CD14-positive monocyte (primary cell): ENCODE measurements around the gene HOXB8. TPM values are rescaled to one million over a fixed set of nuclear protein-coding genes. Genes with fewer than 3 reads are reported as not detected.

Source experiments
- DNase-seq, 3 donors: peaks; one replicate each; pipeline ENCODE4 v3.0.0-alpha.2; 2011 to 2022
- H2AFZ ChIP-seq: 2 replicates; pipeline ENCODE4 v1.6.0; 2012; ENCODE audit warnings: mild to moderate bottlenecking, low read depth, low read length, inconsistent platforms; ENCODE audit not compliant: insufficient read depth, poor library complexity, severe bottlenecking
- H3K27ac ChIP-seq, 2 donors: 1 replicate in 1 of 2; 2 replicates in 1 of 2; pipeline ENCODE4 v1.5.1; 2012 to 2013; ENCODE audit warnings: low read length in 2 of 2, control low read depth in 1 of 2, inconsistent platforms in 1 of 2, low read depth in 1 of 2, mild to moderate bottlenecking in 1 of 2
- H3K27me3 ChIP-seq, 2 donors: one replicate each; pipeline versions ENCODE4 v1.6.0 to v1.6.1; 2011 to 2013; ENCODE audit warnings: low read length in 2 of 2; ENCODE audit not compliant: control insufficient read depth in 2 of 2, insufficient read depth in 2 of 2
- H3K36me3 ChIP-seq, 2 donors: replicated peaks in 1 of 2; 1 replicate in 1 of 2; 2 replicates in 1 of 2; pipeline versions ENCODE4 v1.5.1 to v1.6.1; 2012 to 2013; ENCODE audit warnings: low read length in 2 of 2, control low read depth in 1 of 2, inconsistent platforms in 1 of 2, mild to moderate bottlenecking in 1 of 2; ENCODE audit not compliant: insufficient read depth in 2 of 2, control insufficient read depth in 1 of 2
- H3K4me1 ChIP-seq, 2 donors: 1 replicate in 1 of 2; 2 replicates in 1 of 2; pipeline versions ENCODE4 v1.5.1 to v1.6.1; 2012 to 2013; ENCODE audit warnings: low read length in 2 of 2, control low read depth in 1 of 2, inconsistent platforms in 1 of 2, mild to moderate bottlenecking in 1 of 2, moderate library complexity in 1 of 2; ENCODE audit not compliant: insufficient read depth in 2 of 2, control insufficient read depth in 1 of 2
- H3K4me2 ChIP-seq: replicated peaks from 2 replicates; pipeline ENCODE3; 2012; ENCODE audit warnings: low read length, moderate library complexity, mild to moderate bottlenecking; ENCODE audit not compliant: poor library complexity, severe bottlenecking; ENCODE audit errors: extremely low read depth
- H3K4me3 ChIP-seq, 3 experiments: fragments of 200-600 bp in 1 of 3; sonication (generic) in 1 of 3; replicated peaks in 1 of 3; 1 replicate in 2 of 3; 2 replicates in 1 of 3; pipeline ENCODE4 v1.5.1; 2011 to 2013; ENCODE audit warnings: low read length in 3 of 3, mild to moderate bottlenecking in 3 of 3, control low read depth in 2 of 3, low read depth in 2 of 3, inconsistent platforms in 1 of 3, moderate library complexity in 1 of 3
- H3K79me2 ChIP-seq: 2 replicates; pipeline ENCODE4 v1.6.0; 2012; ENCODE audit warnings: mild to moderate bottlenecking, control low read depth, inconsistent platforms, low read length, moderate library complexity; ENCODE audit not compliant: insufficient read depth
- H3K9ac ChIP-seq: 2 replicates; pipeline ENCODE4 v1.6.0; 2017; ENCODE audit warnings: low read length, mild to moderate bottlenecking; ENCODE audit not compliant: insufficient read depth, poor library complexity, severe bottlenecking
- H3K9me3 ChIP-seq, 2 donors: replicated peaks in 1 of 2; 1 replicate in 1 of 2; 2 replicates in 1 of 2; pipeline versions ENCODE4 v1.5.1 to v1.6.1; 2012 to 2013; ENCODE audit warnings: low read length in 2 of 2, control low read depth in 1 of 2; ENCODE audit not compliant: control insufficient read depth in 1 of 2, insufficient read depth in 1 of 2
- H4K20me1 ChIP-seq: 2 replicates; pipeline ENCODE4 v1.6.0; 2012; ENCODE audit warnings: mild to moderate bottlenecking, low read length, control low read depth, moderate library complexity; ENCODE audit not compliant: insufficient read depth
- H3K27ac Mint-ChIP-seq, 7 donors: one replicate each; pipeline ENCODE4 v1.8.0; 2020; ENCODE audit warnings: mild to moderate bottlenecking in 7 of 7, mixed read lengths in 7 of 7, moderate library complexity in 6 of 7, inconsistent platforms in 2 of 7
- H3K27me3 Mint-ChIP-seq, 3 donors: one replicate each; pipeline ENCODE4 v1.8.0; 2021 to 2022; ENCODE audit warnings: low read depth in 3 of 3, mild to moderate bottlenecking in 3 of 3, mixed read lengths in 3 of 3, moderate library complexity in 3 of 3, inconsistent platforms in 1 of 3
- H3K36me3 Mint-ChIP-seq, 2 donors: one replicate each; pipeline ENCODE4 v1.8.0; 2020; ENCODE audit warnings: mixed read lengths in 2 of 2, inconsistent platforms in 1 of 2, mild to moderate bottlenecking in 1 of 2
- H3K4me1 Mint-ChIP-seq: one replicate; pipeline ENCODE4 v1.8.0; 2020; ENCODE audit warnings: mild to moderate bottlenecking, mixed read lengths
- H3K4me3 Mint-ChIP-seq, 2 donors: one replicate each; pipeline ENCODE4 v1.8.0; 2020; ENCODE audit warnings: mild to moderate bottlenecking in 2 of 2, mixed read lengths in 2 of 2, moderate library complexity in 1 of 2
- H3K9me3 Mint-ChIP-seq, 7 donors: one replicate each; pipeline ENCODE4 v1.8.0; 2020 to 2022; ENCODE audit warnings: mixed read lengths in 7 of 7, mild to moderate bottlenecking in 6 of 7, moderate library complexity in 6 of 7, inconsistent platforms in 2 of 7
- CTCF ChIP-seq: fragments of 200-600 bp; IDR thresholded peaks from one replicate; pipeline ENCODE4 v1.8.0; 2022; ENCODE audit warnings: antibody characterized with exemption, mild to moderate bottlenecking
- WGBS: methylation state at CpG from one replicate; pipeline ENCODE4 v1.1.5; 2013; ENCODE audit warnings: missing lambda C conversion rate; ENCODE audit not compliant: insufficient coverage; 5-methylcytosine and 5-hydroxymethylcytosine counted together
- intact Hi-C, 2 donors: fragments of 100-400 bp; cut with micrococcal nuclease; formaldehyde crosslinking; loops; one replicate each; pipeline versions ENCODE4 v1.15.0 to v1.15.1; 2023
- polyA plus RNA-seq, 3 donors: library from polyadenylated mRNA; depleted of rRNA in 1 of 3; unstranded in 2 of 3; stranded (reverse) in 1 of 3; fragments of 300-500 nt in 2 of 3; fragments of >200 nt in 1 of 3; fragmentation: Illumina TruSeq in 2 of 3; gene quantifications; 1 replicate in 2 of 3; 2 replicates in 1 of 3; pipeline ENCODE4 v1.2.3, GENCODE V29; 2012 to 2021

Gene HOXB8
- polyA plus RNA-seq, 3 donors: not detected

GRCh38 chr17:48588528-48588927 is 26.6 kb downstream of the HOXB8 start:
- Mint-ChIP-seq H3K27me3 (peaks cover 99 to 100% (median 100%) of the 10 kb centered on the region in 3 donors), H3K9me3 (peaks cover 0 to 34% (median 16%) of the 10 kb centered on the region in 7 donors), H3K4me1 (peaks cover 56% of the 10 kb centered on the region), H3K36me3 (peaks cover 8 to 44% of the 10 kb centered on the region in 2 donors), H3K4me3 (peak overlapping the region in 1 of 2 donors; percentile 99), H3K27ac (no peak overlapping the region)
- no peak overlapping the region for H3K4me3 ChIP-seq
- H3K27me3 ChIP-seq: peaks cover 90 to 99% of the 10 kb centered on the region in 2 donors
- intact Hi-C loops: no loop called here
- H3K27ac ChIP-seq: no peak overlapping the region
- no peak overlapping the region for H2AFZ ChIP-seq
- DNase-seq: no peak
- H3K9me3 ChIP-seq: peaks cover 0 to 16% of the 10 kb centered on the region in 2 donors
- no peak for TF ChIP-seq CTCF
- H3K9ac ChIP-seq: no peak overlapping the region
- H3K4me2 ChIP-seq: no peak overlapping the region
- no CpG with 5 or more reads among the region's 2 CpGs for WGBS
- H3K36me3 ChIP-seq: no peaks in the 10 kb centered on the region
- no peaks in the 10 kb centered on the region for H3K79me2 ChIP-seq
- H3K4me1 ChIP-seq: peaks cover 34 to 46% of the 10 kb centered on the region in 2 donors
- no peaks in the 10 kb centered on the region for H4K20me1 ChIP-seq

DNA sequence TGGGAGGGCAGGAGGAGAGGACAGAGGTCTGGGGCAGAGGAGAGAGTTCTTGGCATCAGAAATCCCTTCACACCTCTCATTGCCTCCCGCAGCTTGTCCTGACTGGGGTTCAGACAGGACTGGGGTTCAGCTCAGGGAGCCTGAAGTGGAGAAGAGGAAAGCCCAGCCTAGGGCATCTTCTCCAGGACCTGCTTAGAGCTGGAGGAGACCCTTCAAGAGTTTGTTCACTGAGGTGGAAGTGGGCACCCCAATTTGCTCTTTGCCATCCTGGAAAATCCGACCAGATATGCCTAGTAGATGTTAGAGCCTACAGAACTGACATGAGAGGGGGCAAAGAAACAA is 27.0 kb downstream of the HOXB8 start:
- peak overlapping the region in 1 of 2 donors; percentile 99 for H3K4me3 Mint-ChIP-seq
- H3K27ac ChIP-seq: no peak overlapping the region
- peaks cover 99 to 100% (median 100%) of the 10 kb centered on the region in 3 donors for H3K27me3 Mint-ChIP-seq
- intact Hi-C loops: no loop called here
- H4K20me1 ChIP-seq: no peaks in the 10 kb centered on the region
- peaks cover 51% of the 10 kb centered on the region for H3K4me1 Mint-ChIP-seq
- TF ChIP-seq CTCF: no peak
- H3K9ac ChIP-seq: no peak overlapping the region
- 11% methylated on average over 1 of the region's 2 CpGs for WGBS
- peaks cover 0 to 16% of the 10 kb centered on the region in 2 donors for H3K9me3 ChIP-seq
- H3K27ac Mint-ChIP-seq: no peak overlapping the region
- peaks cover 91 to 99% of the 10 kb centered on the region in 2 donors for H3K27me3 ChIP-seq
- H3K36me3 Mint-ChIP-seq: peaks cover 8 to 44% of the 10 kb centered on the region in 2 donors
- no peaks in the 10 kb centered on the region for H3K79me2 ChIP-seq
- no peaks in the 10 kb centered on the region for H3K36me3 ChIP-seq
- H3K4me1 ChIP-seq: peaks cover 30 to 42% of the 10 kb centered on the region in 2 donors
- H3K9me3 Mint-ChIP-seq: peaks cover 0 to 30% (median 16%) of the 10 kb centered on the region in 7 donors
- H3K4me2 ChIP-seq: no peak overlapping the region
- H2AFZ ChIP-seq: no peak overlapping the region
- H3K4me3 ChIP-seq: no peak overlapping the region
- no peak for DNase-seq
